ENCODE results near the gene PRRG2.

The PRRG2 gene

DNA sequence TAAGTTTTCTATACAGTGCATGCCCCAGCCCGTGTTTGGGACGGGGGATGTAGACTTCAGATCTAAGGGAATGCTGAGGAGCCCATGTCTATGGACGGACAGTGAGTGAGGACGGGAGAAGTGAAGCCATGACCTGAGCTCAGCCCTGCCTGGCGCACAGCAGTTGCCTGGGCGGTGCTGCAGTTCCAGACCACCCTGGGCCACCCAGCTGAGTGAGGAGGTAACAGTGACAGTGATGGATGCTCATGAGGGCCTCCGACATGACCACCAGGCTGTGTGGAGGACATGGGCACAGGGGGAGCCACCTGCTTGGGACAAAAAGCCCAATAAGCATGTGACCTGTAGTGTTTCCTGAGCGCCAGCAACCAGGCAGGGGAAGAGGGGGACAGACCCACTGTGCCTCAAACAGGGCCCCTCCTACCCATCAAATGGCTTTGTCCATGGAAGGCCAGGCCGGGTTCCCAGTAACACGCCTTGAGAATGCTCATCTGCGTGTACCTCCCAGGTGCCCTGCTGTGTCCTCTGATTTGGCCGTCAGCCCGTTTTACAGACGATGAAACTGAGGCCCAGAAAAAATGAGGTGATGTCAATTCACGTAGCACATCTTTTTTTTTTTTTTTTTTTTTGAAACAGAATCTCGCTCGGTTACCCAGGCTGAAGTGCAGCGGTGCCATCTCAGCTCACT lies 23.3 kb upstream of the PRRG2 start:
- no peak for DNase-seq

DNA sequence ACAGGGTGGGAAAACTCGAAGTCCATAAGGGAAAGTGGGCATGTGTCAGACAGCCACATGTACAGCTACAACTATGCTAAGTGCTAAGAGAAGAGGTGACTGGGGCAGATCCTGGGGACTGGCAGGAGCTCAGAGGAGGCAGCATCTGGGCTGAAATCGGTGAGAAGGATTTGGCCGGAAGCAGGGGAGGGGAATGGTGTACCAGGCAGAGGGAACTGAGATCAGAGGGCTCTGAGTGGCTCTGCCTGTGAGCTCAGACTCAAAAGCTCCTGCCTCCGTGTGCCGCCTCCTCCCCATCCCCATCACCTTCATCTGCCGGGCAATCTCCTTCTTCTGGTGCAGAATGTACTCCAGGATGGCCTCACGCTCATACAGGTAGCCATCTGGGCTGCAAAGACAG lies 22.5 kb upstream of the PRRG2 start:
- DNase-seq = no peak

DNA sequence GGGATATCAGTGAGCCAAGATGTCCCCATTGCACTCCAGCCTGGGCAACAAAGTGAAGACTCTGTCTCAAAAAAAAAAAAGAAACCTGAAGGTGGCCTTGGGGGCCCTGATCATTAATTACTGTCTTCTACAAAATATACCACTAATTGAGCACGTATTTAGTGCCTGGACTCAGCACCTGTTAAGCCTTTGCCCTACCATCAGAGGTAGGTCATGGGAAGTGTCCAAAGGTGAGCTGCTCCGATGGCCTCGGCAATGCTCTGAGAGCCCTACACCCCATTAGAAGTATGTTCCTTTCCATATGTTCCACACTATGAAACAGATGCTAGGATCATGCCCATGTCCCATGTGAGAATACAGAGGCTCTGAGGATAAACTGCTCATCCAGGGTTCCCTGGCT lies 21.7 kb upstream of the PRRG2 start:
- no peak for DNase-seq

DNA sequence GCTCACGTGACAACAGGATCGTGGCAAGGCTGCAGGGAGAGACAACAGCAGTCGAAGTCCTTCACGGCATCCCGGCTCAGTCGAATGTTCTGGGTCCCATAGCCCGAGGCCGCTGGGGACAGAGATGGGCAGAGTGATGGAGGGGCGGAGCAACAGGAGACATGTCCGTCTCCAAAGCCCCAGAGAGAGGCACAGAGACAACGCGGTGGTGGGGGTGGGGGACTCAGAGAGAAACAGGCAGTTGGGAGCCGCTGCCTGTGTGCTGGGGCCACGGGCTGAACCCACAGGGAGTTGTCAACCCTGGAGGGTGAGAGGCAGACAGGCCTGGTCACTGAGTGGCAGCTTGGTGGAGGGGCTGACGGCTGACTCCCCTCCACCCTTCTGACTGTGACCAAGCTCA lies 21.2 kb upstream of the PRRG2 start:
- DNase-seq = no peak

GRCh38 chr19:49560358-49560900 lies 20.7 kb upstream of the PRRG2 start:
- DNase-seq = peak; percentile 59

- DNase-seq = no peak
These were observed 16.5 kb upstream of the PRRG2 start for GRCh38 chr19:49564616-49565045.

DNA sequence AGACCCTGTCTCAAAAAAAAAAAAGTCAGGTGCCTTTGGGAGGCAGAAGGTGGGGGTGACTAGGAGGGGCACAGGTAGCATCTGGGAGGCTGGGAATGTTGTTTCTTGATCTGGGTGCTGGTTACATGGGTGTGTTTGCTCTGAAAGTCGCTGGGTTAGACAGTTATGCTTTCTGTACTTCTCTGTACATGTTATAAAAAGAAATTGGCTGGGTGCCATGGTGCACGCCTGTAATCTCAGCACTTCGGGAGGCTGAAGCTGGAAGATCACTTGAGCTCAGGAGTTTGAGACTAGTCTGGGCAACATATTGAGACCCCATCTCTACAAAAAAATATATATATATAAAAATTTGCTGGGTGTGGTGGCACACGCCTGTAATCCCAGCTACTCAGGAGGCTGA lies 15.9 kb upstream of the PRRG2 start:
- no peak for DNase-seq

- DNase-seq = no peak
These were observed 14.8 kb upstream of the PRRG2 start for GRCh38 chr19:49566302-49566701.

DNA sequence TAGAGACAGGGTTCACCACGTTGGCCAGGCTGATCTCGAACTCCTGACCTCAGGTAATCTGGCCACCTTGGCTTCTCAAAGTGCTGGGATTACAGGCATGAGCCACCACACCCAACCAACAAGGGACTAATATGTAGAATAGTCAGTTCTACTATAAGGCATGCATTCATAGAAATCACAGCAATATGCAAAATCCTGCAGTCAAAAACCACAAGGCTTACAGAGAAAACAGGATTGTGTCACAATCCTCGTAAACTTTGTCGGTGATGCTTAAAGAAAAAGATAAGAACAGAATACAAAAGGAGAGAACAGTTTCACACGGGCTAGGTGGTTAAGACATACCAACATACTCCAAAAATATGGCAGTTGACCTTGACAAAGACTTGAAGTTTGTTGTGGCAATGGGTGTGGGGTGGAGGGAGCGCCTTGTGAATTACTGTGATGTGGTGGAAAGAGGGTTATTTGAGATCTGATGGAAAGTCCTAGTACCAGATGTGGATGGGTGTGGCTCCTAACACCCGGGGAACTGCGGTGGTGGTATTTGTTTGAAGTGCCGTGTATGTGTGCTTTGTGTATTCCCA lies 13.2 kb upstream of the PRRG2 start:
- peak; percentile 89 for DNase-seq

DNA sequence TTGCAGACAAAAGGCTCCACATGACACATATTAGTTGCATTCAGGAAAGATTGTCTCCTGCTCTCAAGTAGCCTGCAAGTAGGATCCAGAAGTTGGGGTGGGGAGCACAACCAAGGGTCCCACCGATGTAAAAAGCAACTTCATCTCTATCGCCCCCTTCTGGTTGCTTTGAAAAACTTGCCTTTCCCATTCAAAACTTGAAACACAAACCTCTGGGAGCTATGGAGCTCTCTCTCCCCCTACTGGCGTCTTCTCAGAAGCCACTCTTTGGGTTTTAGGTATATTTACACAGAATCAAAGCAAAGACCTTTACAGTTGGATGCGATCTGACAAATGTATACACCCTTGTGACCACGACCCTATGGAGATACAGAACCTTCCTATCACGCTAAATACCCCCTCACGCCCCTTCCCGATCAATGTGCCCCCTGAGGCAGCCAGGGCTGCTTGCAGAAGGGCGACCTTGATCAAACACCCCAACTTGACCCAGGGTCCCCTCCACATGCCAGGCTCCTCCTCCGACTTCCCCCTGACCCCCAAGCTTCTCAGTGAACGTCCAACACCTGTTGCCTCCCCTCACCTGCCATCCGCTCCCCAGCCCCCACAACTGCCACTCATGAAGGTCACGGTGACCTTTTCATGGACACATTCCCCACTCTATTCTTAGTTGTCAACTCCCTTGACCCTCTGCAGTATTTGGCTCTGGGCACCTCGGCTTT lies 10.8 kb upstream of the PRRG2 start:
- DNase-seq = peak; percentile 88

GRCh38 chr19:49570997-49571676 lies 10.0 kb upstream of the PRRG2 start:
- peak; percentile 58 for DNase-seq

DNA sequence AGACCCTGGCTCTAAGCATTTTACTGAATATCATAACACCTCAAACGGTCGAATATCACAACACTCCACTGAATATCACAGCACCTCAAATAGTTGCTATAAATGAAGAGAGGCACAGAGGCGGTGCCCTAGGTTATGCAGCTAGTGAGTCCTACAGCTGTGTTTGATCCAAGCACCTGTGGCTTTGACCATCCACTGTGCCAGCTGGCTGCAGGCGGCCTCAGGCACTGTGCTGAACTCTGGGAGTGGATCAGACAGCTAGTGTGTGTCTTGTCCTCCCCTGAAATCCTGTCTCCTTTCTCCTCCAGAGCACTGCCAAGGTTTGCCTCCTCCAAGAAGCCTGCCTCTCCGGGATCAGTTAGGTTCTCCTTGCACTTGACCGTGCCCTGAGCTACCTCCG lies 8.1 kb upstream of the PRRG2 start:
- DNase-seq = no peak

GRCh38 chr19:49573425-49573824 lies 7.7 kb upstream of the PRRG2 start:
- no peak for DNase-seq

- DNase-seq = no peak
These were observed 6.8 kb upstream of the PRRG2 start for GRCh38 chr19:49574206-49574755.

- no peak for DNase-seq
These were observed 1.9 kb upstream of the PRRG2 start for GRCh38 chr19:49579193-49579592.

DNA sequence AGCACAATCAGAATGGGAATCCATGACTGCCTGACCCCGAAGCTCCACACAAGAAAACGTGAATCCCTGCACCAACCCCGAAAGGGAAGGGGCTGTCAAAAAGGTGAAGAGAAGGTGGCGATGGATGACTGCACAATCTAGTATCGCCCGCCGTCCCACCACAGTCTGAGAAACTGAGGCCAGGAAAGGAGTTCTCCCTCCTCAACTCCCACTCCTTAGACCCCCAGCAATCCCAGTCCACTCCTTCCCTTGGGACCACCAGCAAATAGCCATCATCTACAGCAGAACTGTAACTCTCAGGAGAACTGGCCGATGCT lies 1.2 kb upstream of the PRRG2 start:
- no peak for DNase-seq

DNA sequence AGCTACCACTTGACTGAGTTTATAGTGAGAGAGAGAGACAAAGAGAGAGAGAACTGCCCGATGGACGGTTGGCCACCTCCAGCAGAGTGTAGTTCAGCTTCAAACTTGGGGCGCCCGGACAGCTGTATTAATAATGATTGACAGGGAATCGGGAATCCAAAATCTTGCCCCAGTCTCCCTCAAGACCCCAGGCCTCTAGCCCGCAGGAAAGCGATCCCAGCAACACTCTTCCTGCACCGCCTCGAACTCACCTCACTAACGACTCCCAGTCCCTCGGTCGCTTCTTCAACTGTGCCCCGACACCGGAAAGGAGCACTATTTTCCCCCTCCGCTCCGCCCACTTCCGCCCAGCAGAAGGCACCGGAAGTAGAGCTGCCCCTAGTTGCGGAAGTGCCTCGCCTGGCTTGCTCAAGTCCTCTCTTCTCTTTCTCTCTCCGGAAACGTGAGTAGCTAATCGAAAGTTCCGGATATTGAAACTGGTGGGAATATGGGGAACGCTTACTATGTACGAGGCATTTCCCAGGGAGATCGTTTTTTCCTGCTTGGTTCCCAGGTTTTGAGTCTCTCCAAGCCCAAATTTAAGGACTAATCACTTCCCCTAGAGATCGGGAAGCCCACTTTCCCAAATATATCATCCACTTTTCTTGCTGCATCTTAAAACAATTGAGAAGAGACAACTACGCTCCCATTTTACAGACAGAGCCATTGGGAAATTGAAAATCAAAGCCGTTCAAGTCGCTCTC lies 681 bp upstream of the PRRG2 start, which contains the start of gene NOSIP:
NOSIP (minus strand) TSS at position 293 of the 743 bp plus-strand sequence. CDS start 19,865 bp downstream, outside the sequence.
- DNase-seq = peak; percentile 98

- DNase-seq = no peak
These were observed 2.1 kb downstream of the PRRG2 start for GRCh38 chr19:49583239-49583638.

GRCh38 chr19:49585023-49585422 lies 3.9 kb downstream of the PRRG2 start:
- no peak for DNase-seq

DNA sequence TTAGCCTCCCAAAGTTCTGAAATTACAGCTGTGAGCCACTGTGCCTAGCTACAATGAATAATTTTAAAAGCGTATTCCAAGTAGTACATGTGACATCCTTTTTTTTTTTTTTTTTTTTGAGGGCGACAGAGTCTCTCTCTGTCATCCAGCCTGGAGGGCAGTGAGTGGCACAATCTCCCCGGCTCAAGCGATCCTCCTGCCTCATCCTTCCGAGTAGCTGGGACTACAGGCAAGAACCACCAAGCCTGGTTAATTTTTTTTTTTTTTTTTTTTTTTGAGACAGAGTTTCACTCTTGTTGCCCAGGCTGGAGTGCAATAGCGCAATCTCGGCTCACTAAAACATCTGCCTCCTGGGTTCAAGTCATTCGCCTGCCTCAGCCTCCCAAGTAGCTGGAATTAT lies 6.1 kb downstream of the PRRG2 start:
- DNase-seq = no peak

GRCh38 chr19:49588365-49589122 lies 7.4 kb downstream of the PRRG2 start:
- DNase-seq = peak; percentile 39

DNA sequence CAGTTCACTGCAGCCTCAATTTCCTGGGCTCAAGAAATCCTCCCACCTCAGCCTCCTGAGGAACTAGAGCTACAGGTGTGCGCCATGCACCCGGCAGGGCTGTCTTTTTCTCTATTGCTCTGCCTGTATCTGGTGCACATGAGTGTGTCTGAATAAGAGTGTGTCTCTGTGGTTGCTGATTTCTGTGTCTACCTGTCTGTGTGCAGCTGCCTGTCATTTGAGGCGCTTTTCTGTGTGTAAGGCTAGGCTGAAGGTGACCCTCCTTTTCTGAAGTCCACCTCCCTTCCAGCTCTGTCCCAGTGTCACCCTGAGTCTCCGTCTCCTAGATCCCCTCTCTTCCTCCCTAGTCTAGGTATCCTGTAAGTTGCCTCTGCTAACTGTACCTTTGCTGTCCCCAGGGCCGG lies 8.4 kb downstream of the PRRG2 start:
- no peak for DNase-seq
